ENCODE measurements around the gene MFSD11. TPM values are rescaled to one million over a fixed set of nuclear protein-coding genes. Genes with fewer than 3 reads are reported as not detected.
A peak's percentile ranks its signal among the peaks of the same experiment; 100 is the strongest.
"Not testable (repeated sequence)": the region's sequence is repeated elsewhere in the genome, so short reads cannot be mapped to it uniquely, and the experiment has no call there.

MFSD11 gene
- total RNA-seq, 1 donor from 2014 or later, result 24.1 TPM

DNA sequence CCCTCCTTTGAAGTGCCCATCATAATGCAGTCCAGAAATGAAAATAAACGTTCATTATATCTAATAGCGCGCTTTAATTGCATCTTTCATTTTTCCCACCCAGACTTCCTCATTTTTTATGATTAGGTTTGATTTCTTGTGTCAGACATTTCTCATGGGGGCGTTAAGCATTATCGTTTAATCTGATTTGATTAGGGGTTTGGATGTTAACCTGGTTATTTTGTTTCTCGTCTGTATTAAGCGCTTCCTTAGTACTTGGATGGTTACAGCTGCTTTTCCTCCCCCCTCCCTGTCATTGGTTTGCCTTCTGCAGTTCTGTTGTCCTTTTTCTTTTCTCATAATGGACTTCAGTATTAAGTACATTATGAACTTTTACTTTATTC, 540 bp downstream of the MFSD11 start:
- Histone ChIP-seq H3K27ac (peak overlapping the region; percentile 99), H3K9me3 (no peaks in the 10 kb centered on the region), H3K27me3 (no peaks in the 10 kb centered on the region), H3K36me3 (peaks cover 0 to 38% of the 10 kb centered on the region in 2 donors), H3K4me1 (peaks cover 54% of the 10 kb centered on the region), H3K4me3 (peak overlapping the region; percentile 98 to 100)
- TF ChIP-seq POLR2A (IDR thresholded peaks at IDR 0.05) (no peak), POLR2AphosphoS5 (IDR thresholded peaks at IDR 0.05; ENCODE audit: insufficient read depth in 1 of 2, low read depth in 1 of 2) (no peak), CTCF (IDR thresholded peaks at IDR 0.05) (no peak)
- intact Hi-C loops (cut with DNase I), result no loop called here
- no peak for DNase-seq (ENCODE audit: extremely low spot score in 2 of 2)

DNA sequence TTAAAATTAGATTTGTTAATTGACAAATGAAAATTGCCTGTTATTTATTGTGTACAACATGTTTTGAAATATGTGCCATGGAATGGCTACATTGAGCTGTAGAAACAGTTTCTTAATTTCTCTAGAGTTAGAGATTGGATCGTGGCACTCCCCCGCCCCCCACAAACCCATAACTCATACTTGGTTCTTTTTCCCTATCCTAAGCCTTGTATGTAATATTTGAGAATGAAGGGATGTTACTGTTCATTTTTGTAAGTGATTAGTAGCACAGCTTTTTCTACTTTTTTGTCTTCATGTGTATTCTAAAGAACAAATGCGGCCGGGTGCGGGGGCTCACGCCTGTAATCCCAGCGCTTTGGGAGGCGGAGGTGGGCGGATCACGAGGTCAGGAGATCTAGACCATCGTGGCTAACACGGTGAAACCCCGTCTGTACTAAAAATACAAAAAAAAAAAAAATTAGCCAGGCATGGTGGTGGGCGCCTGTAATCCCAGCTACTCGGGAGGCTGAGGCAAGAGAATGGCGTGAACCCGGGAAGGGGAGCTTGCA, 1.7 kb downstream of the MFSD11 start:
- H3K27me3 ChIP-seq; intact Hi-C loops (cut with DNase I); DNase-seq (ENCODE audit: extremely low spot score in 2 of 2); H3K9me3 ChIP-seq; H3K4me3 ChIP-seq: not testable (repeated sequence)
- H3K27ac ChIP-seq, result peak overlapping the region; percentile 15
- H3K4me1 ChIP-seq, result peaks cover 42% of the 10 kb centered on the region
- H3K36me3 ChIP-seq, result peaks cover 0 to 37% of the 10 kb centered on the region in 2 donors

GRCh38 chr17:76740329-76741118, 2.6 kb downstream of the MFSD11 start:
- Histone ChIP-seq H3K9me3 (no peaks in the 10 kb centered on the region), H3K4me1 (peaks cover 33% of the 10 kb centered on the region), H3K27me3 (no peaks in the 10 kb centered on the region), H3K27ac (peak overlapping the region; percentile 15), H3K36me3 (peaks cover 0 to 38% of the 10 kb centered on the region in 2 donors), H3K4me3 (no peak overlapping the region)
- no peak for TF ChIP-seq CTCF (IDR thresholded peaks at IDR 0.05)
- TF ChIP-seq POLR2AphosphoS5 (IDR thresholded peaks at IDR 0.05; ENCODE audit: insufficient read depth in 1 of 2, low read depth in 1 of 2), result no peak
- no peak for TF ChIP-seq POLR2A (IDR thresholded peaks at IDR 0.05)
- DNase-seq (ENCODE audit: extremely low spot score in 2 of 2), result no peak
- intact Hi-C loops (cut with DNase I), result no loop called here

- Histone ChIP-seq H3K36me3 (peaks cover 0 to 45% of the 10 kb centered on the region in 2 donors), H3K9me3 (no peaks in the 10 kb centered on the region), H3K4me3 (no peak overlapping the region), H3K27me3 (no peaks in the 10 kb centered on the region), H3K4me1 (peaks cover 30% of the 10 kb centered on the region), H3K27ac (no peak overlapping the region)
- TF ChIP-seq CTCF (IDR thresholded peaks at IDR 0.05) (no peak), POLR2A (IDR thresholded peaks at IDR 0.05) (no peak), POLR2AphosphoS5 (IDR thresholded peaks at IDR 0.05; ENCODE audit: insufficient read depth in 1 of 2, low read depth in 1 of 2) (no peak)
- intact Hi-C loops (cut with DNase I), result no loop called here
- no peak for DNase-seq (ENCODE audit: extremely low spot score in 2 of 2)
These were observed 5.0 kb downstream of the MFSD11 start for GRCh38 chr17:76742958-76743357.

DNA sequence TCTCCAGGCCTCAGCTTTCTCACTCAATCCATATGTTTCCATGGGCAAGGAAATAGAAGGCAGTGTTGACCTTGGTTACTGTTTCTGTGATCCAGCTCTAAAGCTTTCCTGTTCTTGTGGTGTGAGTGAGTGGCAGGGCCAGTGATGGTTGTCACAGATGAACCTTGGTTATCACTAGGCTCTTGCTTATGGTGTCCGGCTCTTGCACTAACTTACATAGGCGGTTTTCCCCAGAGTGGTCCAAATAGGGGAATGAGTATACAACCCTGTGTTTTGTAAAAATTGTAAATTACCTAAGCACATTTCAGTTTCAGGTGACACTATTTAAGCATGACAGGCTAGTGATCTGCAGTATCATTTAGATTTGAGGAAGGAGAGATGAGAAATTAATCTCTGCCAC, 6.8 kb downstream of the MFSD11 start:
- intact Hi-C loops (cut with DNase I), result no loop called here
- Histone ChIP-seq H3K36me3 (peaks cover 0 to 48% of the 10 kb centered on the region in 2 donors), H3K27me3 (no peaks in the 10 kb centered on the region), H3K4me1 (peaks cover 13% of the 10 kb centered on the region), H3K4me3 (no peak overlapping the region), H3K9me3 (no peaks in the 10 kb centered on the region), H3K27ac (no peak overlapping the region)
- TF ChIP-seq POLR2A (IDR thresholded peaks at IDR 0.05) (no peak), POLR2AphosphoS5 (IDR thresholded peaks at IDR 0.05; ENCODE audit: insufficient read depth in 1 of 2, low read depth in 1 of 2) (no peak), CTCF (IDR thresholded peaks at IDR 0.05) (no peak)
- DNase-seq (ENCODE audit: extremely low spot score in 2 of 2), result no peak

DNA sequence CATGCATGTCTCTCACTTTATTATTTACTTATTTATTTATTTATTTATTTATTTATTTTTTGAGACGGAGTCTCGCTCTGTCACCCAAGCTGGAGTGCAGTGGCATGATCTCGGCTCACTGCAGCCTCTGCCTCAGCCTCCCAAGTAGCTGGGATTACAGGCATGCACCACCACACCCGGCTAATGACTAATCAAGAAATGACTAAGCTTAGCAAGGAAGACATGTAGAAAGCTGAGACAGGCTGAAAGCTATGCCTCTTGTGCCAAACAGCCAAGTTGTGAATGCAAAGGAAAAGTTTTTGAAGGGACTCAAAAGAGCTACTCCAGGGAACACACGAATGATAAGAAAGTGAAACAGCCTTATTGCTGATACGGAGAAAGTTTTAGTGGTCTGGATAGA, 7.9 kb downstream of the MFSD11 start:
- H3K27ac ChIP-seq; DNase-seq (ENCODE audit: extremely low spot score in 2 of 2); H3K4me1 ChIP-seq; H3K9me3 ChIP-seq; H3K4me3 ChIP-seq; intact Hi-C loops (cut with DNase I); H3K27me3 ChIP-seq: not testable (repeated sequence)
- peaks cover 0 to 48% of the 10 kb centered on the region in 2 donors for H3K36me3 ChIP-seq
